HG02981 (cell line): Measurements from ENCODE around the gene GOPC.
"Not testable (repeated sequence)": the region's sequence is repeated elsewhere in the genome, so short reads cannot be mapped to it uniquely, and the experiment has no call there.

ENCODE experiments used
- ATAC-seq: cut with Tn5 transposase; IDR thresholded peaks from one replicate; pipeline ENCODE4 v1.9.1; 2021; ENCODE audit warnings: mild to moderate bottlenecking, moderate library complexity; ENCODE audit not compliant: unreplicated experiment

The GOPC gene

DNA sequence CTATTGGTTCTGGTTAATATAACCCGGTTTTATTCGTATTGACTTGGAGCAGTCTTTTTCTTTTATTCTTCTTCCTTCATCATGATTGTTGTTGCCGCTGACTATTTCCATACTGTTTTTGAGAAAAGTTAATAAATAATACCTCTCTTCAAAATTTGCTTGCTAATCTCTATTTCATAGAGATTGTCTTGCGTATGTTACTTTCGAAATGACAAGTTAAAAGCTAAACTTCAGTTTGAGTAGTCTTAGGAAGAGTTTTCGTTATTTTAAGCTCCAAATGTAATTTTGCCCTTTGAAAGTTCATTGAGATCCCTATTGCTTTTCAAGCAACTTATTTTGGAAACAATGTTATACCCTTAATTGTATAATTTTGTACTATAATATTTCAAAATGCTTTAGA lies 83.4 kb downstream of the GOPC start:
- ATAC-seq = no peak

DNA sequence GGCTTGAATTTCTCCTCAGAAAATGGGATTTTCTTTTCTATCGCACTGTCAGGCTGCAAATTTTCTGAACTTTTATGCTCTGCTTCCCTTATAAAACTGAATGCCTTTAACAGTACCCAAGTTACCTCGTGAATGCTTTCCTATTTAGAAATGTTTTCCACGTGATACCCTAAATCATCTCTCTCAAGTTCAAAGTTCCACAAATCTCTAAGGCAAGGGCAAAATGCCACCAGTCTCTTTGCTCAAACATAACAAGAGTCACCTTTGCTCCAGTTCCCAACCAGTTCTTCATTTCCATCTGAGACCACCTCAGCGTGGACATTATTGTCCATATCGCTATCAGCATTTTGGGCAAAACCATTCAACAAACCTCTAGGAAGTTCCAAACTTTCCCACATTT lies 84.3 kb downstream of the GOPC start:
- not testable (repeated sequence) for ATAC-seq

DNA sequence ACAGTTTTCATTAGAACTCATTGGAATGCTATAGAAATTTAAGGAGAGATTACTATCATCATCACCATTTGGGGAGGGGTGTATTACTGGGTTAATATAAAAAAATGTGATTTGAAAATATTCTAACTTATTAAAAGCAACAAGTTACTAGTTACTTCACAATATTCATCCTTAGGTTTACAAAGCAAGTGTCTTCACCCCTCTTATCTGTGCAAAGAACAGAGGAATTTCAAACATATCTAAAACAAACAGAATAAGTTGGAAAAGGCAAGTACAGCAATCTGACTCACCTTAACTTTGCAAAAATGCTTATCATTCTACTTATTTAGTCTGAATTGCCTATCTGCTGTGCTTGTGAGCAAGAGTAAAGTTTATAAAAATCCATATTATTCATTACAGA lies 87.0 kb downstream of the GOPC start:
- ATAC-seq = no peak

DNA sequence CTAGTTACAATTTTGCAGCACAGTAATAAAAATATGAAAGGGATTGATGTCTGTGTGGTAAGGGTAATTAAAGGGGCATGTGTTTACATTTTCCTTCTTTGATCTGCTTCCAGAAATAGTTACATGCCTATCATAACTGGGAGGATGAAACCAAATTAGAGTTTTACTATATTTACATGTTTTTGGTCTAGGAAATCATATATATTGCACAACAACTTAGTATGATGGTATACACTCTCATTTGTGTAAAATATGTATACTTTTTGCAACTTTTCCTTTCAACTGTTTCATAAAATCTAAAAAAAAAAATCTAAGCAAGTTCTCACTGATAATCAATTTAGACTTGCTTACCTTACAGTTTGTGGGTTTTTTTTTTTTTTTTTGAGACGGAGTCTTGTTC lies 87.7 kb downstream of the GOPC start:
- ATAC-seq = no peak

DNA sequence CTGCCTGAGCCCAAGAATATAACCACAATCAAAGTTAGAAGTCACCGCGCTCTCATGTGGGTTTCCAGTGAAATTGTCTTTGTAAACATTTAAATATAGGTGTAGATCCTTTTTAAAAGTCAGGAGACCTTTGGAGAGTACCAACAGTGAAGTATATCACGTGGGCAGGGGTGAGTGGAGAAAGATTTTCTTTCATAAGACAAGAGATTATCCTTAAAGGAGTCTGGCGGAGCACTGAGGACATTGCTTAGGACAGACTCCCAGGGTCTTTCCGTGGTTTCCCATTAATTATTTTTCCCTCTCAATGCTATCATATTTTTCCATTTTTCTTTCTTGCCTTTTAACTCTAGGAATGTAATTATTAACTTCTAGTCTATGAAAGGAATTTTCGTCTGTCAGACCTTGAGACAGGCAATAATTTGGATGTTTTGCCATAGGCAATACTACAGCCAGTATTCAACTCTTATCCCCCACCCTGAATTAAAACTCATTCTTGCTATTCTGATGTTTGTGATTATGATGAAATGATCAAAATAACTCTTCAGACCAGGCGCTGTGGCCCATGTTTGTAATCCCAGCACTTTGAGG lies 88.4 kb downstream of the GOPC start:
- no peak for ATAC-seq

DNA sequence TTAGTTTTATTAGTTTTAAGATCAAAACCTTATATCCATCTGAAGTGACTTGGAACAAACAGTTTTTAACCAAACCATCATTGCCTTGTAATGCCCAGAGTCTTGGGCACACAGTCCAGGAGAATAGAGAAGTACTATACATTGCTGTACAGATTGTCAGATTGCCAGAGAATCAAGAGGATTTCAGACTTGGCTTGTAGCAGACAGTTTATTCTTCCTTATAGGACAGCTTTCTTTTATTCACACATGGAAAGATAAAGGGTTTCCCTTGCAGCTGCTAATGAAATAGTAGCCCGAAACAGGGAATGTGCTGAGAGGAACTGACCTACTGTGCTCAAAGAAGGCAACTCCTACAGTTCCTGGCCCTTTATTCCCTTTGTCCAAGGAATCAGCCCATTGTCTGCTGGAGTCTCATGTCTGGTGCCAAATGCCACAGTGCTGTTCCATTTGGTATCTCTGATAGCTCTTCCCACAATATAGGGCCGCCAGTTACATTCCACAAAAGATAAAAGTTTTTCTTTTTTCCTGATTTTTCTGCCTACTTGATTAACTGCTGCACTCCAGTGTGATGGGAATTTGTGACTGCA lies 89.2 kb downstream of the GOPC start:
- ATAC-seq = no peak

DNA sequence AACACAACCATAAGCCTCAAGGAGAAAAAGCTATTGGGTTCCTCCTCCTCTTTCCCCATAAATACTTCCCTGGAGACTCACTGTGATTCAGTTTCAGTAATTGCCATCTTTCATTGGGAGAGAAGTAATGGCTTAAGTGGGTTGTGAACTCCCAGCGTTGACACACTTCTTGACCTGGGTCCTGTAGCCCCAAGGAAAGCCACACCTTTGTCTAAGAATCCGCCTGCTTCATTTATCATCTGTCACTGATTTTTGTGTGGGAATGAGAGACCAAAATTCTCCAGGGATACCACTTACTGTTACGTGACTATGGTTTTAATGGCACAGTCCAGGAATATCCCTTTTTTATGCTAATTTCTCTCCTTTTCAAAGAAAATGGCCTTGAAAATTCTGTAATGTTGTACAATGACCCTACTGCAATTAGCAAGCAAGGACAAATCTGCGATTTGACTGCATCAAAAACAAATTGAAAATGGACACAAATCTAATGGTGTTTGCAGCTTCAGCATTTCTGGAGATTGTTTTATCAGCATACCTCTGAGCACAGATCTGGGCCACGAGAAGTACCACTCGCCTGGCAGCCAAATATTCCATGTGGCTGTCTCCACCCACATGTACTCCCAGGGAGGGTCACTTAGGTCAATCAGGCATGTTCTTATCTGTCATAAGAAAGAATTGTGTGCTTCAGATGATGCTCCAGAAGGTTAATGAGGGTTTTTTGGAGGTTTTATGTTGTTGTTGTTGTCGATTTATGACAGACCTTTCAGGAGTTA lies 90.1 kb downstream of the GOPC start:
- no peak for ATAC-seq
